Fibroblast of lung (primary cell): ENCODE measurements around the gene RCAN1.

Source experiments
- CTCF ChIP-seq, 2 donors: IDR thresholded peaks in 1 of 2; conservative IDR thresholded peaks in 1 of 2; 1 replicate in 1 of 2; 2 replicates in 1 of 2; pipeline ENCODE4 v1.5.1; 2011 to 2012; ENCODE audit warnings: low read length in 2 of 2, control low read depth in 1 of 2, inconsistent platforms in 1 of 2, low read depth in 1 of 2, mild to moderate bottlenecking in 1 of 2
- EZH2 ChIP-seq: IDR thresholded peaks from 2 replicates; pipeline ENCODE4 v1.5.1; 2012; ENCODE audit warnings: low read length, control low read depth, mild to moderate bottlenecking; ENCODE audit errors: missing control alignments

- TF ChIP-seq CTCF (conservative IDR thresholded peaks at IDR 0.05 in 1 of 2, IDR thresholded peaks at IDR 0.05 in 1 of 2; ENCODE audit: low read depth in 1 of 2, low read length in 2 of 2) (no peak), EZH2 (no peak)
Measured at GRCh38 chr21:34513129-34513675, 101.7 kb downstream of the RCAN1 start.
